DND-41 (cell line): ENCODE data around the gene PLVAP.

Experiments
- CTCF ChIP-seq: IDR thresholded peaks from 2 replicates; pipeline ENCODE4 v1.5.1; 2012; ENCODE audit warnings: borderline replicate concordance, low read length, moderate library complexity, mild to moderate bottlenecking; ENCODE audit not compliant: poor library complexity, severe bottlenecking; ENCODE audit errors: extremely low read depth
- EZH2 ChIP-seq: IDR thresholded peaks from 3 replicates; pipeline ENCODE4 v1.6.1; 2012; ENCODE audit warnings: borderline replicate concordance, low read depth, mild to moderate bottlenecking, moderate library complexity, low read length, inconsistent platforms; ENCODE audit not compliant: severe bottlenecking

DNA sequence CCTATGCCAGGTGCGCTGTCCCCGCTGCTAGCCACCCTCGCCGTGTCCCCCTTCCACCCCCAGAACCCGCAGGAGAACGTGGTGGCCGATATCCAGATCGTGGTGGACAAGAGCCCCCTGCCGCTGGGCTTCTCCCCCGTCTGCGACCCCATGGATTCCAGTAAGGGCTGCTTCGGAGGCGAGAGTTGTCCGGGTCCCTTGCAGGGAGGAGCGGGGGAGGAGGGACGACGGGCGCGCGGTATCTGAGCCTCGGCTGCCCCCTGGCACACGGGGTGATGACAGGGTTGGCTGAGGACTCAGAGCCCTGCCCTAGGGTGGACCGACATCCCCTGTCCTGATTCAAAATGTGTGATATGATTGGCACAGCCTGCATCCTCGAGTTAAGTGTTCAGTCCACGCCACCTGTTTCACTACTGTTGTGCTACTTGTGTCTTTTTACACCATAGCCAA, 43.4 kb upstream of the PLVAP start:
- TF ChIP-seq CTCF, result no peak
- TF ChIP-seq EZH2, result no peak
